OCI-LY3 (cell line): Measurements from ENCODE around the gene CBR3.

Experiments used
- H2AFZ ChIP-seq: fragments of 200-600, 300-600 bp; shearing (Covaris generic); 2 replicates; pipeline ENCODE4 v1.6.0; 2014; ENCODE audit warnings: antibody characterized with exemption, low read depth, low read length
- H3K27ac ChIP-seq: fragments of 200-600, 300-600 bp; sonication (generic); 2 replicates; pipeline ENCODE4 v1.5.1; 2014; ENCODE audit warnings: mild to moderate bottlenecking, low read length, moderate library complexity, mixed read lengths
- H3K27me3 ChIP-seq: fragments of 200-600, 300-600 bp; sonication (generic); 2 replicates; pipeline ENCODE4 v1.6.1; 2014; ENCODE audit warnings: low read depth, low read length, mixed read lengths
- H3K36me3 ChIP-seq: fragments of 200-600, 300-600 bp; sonication (generic); replicated peaks from 2 replicates; pipeline ENCODE3; 2014; ENCODE audit warnings: low read depth, low read length, mixed read lengths
- H3K4me1 ChIP-seq: fragments of 300-600, 200-600 bp; sonication (generic); 2 replicates; pipeline ENCODE4 v1.6.1; 2014; ENCODE audit warnings: low read length, mixed read lengths
- H3K4me2 ChIP-seq: fragments of 200-600, 300-600 bp; sonication (generic); 2 replicates; pipeline ENCODE4 v1.6.1; 2014; ENCODE audit warnings: low read length, mixed read lengths
- H3K4me3 ChIP-seq: fragments of 300-600, 200-600 bp; sonication (generic); 2 replicates; pipeline ENCODE4 v1.5.1; 2014; ENCODE audit warnings: antibody characterized with exemption, mild to moderate bottlenecking, low read length, moderate library complexity
- H3K79me2 ChIP-seq: fragments of 300-600, 200-600 bp; shearing (Covaris generic); 2 replicates; pipeline ENCODE4 v1.6.1; 2014; ENCODE audit warnings: mild to moderate bottlenecking, low read length, mixed read lengths
- H3K9ac ChIP-seq: fragments of 300-600, 200-600 bp; shearing (Covaris generic); 2 replicates; pipeline ENCODE4 v1.6.0; 2014; ENCODE audit warnings: mild to moderate bottlenecking, low read length, moderate library complexity
- H3K9me3 ChIP-seq: fragments of 200-600, 300-600 bp; shearing (Covaris generic); 2 replicates; pipeline ENCODE4 v1.6.1; 2014; ENCODE audit warnings: low read length, mixed read lengths; ENCODE audit not compliant: insufficient read depth
- H4K20me1 ChIP-seq: fragments of 200-600, 300-600 bp; sonication (generic); 2 replicates; pipeline ENCODE4 v1.6.1; 2016; ENCODE audit warnings: low read length, mixed read lengths; ENCODE audit not compliant: insufficient read depth
- CTCF ChIP-seq: fragments of 200-600, 300-600 bp; sonication (generic); IDR thresholded peaks from 2 replicates; pipeline ENCODE4 v1.5.1; 2014; ENCODE audit warnings: antibody characterized with exemption, low read length, low read depth
- EZH2phosphoT487 ChIP-seq: fragments of 200-600 bp; shearing (Covaris generic); IDR thresholded peaks from 2 replicates; pipeline ENCODE4 v1.6.1; 2018; ENCODE audit warnings: antibody characterized with exemption, mixed run types, low read depth

The CBR3 gene

GRCh38 chr21:36122977-36123376 is 11.9 kb upstream of the CBR3 start:
- Histone ChIP-seq H2AFZ (no peak overlapping the region), H4K20me1 (no peaks in the 10 kb centered on the region), H3K36me3 (no peaks in the 10 kb centered on the region), H3K27me3 (no peaks in the 10 kb centered on the region), H3K4me3 (no peak overlapping the region), H3K4me1 (peaks cover 31% of the 10 kb centered on the region), H3K79me2 (no peaks in the 10 kb centered on the region), H3K27ac (no peak overlapping the region), H3K4me2 (no peak overlapping the region), H3K9me3 (no peaks in the 10 kb centered on the region), H3K9ac (no peak overlapping the region)
- no peak for TF ChIP-seq CTCF
- TF ChIP-seq EZH2phosphoT487: no peak

- H3K4me1 ChIP-seq: peaks cover 21% of the 10 kb centered on the region
- H3K36me3 ChIP-seq: no peaks in the 10 kb centered on the region
Observed at GRCh38 chr21:36124395-36124794, 10.5 kb upstream of the CBR3 start.

GRCh38 chr21:36125512-36126207 is 9.2 kb upstream of the CBR3 start:
- no peak overlapping the region for H3K9ac ChIP-seq
- TF ChIP-seq EZH2phosphoT487 (no peak), CTCF (peak; percentile 69)
- no peaks in the 10 kb centered on the region for H3K9me3 ChIP-seq
- H3K36me3 ChIP-seq: no peaks in the 10 kb centered on the region
- H3K4me3 ChIP-seq: 0 out of 2 replicates have a peak overlapping the region, but pooled peaks have one; percentile 20
- no peaks in the 10 kb centered on the region for H3K27me3 ChIP-seq
- peak overlapping the region; percentile 61; the same call in 1 of the 2 replicates for H2AFZ ChIP-seq
- H3K4me1 ChIP-seq: peaks cover 17% of the 10 kb centered on the region
- H3K27ac ChIP-seq: no peak overlapping the region
- H3K79me2 ChIP-seq: no peaks in the 10 kb centered on the region
- H4K20me1 ChIP-seq: no peaks in the 10 kb centered on the region
- peak overlapping the region; percentile 44 for H3K4me2 ChIP-seq

More at GRCh38 chr21:36124395-36124794, 10.5 kb upstream of the CBR3 start:
- Histone ChIP-seq H3K9me3 (no peaks in the 10 kb centered on the region), H2AFZ (no peak overlapping the region), H3K4me3 (no peak overlapping the region), H3K9ac (no peak overlapping the region), H3K27me3 (no peaks in the 10 kb centered on the region), H3K79me2 (no peaks in the 10 kb centered on the region), H4K20me1 (no peaks in the 10 kb centered on the region), H3K4me2 (no peak overlapping the region), H3K27ac (no peak overlapping the region)
- TF ChIP-seq EZH2phosphoT487 (no peak), CTCF (no peak)

DNA sequence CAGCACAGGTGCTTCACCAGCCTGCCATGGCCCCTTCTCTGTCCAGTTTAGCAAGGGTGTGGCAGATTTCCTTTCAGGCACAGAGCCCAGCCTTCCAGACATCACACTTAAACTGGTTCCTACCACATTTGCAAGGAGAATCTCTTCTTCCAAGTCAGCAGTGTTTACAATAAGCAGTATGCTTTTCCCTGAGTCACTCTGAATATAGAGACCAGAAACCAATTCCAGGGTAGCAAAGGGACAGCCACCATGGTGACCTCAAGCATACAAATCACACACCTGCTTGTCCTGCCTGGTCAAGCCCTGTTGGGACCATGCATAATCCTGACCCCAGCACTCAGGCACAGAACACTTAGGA is 8.7 kb upstream of the CBR3 start:
- H3K79me2 ChIP-seq: no peaks in the 10 kb centered on the region
- peak overlapping the region; percentile 44 for H3K4me2 ChIP-seq
- H3K27ac ChIP-seq: no peak overlapping the region

More for the DNA sequence above, 8.7 kb upstream of the CBR3 start:
- no peaks in the 10 kb centered on the region for H3K36me3 ChIP-seq
- H3K4me3 ChIP-seq: no peak overlapping the region
- 0 out of 2 replicates have a peak overlapping the region, but pooled peaks have one; percentile 61 for H2AFZ ChIP-seq
- TF ChIP-seq EZH2phosphoT487 (no peak), CTCF (no peak)
- H3K4me1 ChIP-seq: peaks cover 16% of the 10 kb centered on the region
- H3K9ac ChIP-seq: no peak overlapping the region
- H3K9me3 ChIP-seq: no peaks in the 10 kb centered on the region
- no peaks in the 10 kb centered on the region for H3K27me3 ChIP-seq
- no peaks in the 10 kb centered on the region for H4K20me1 ChIP-seq
